Stimulated activated naive CD8-positive, alpha-beta T cell treated with anti-CD3 and anti-CD28 coated beads, Interleukin-15, Interleukin-2, amounts not matched to agents 100 ng/mL and 50 ng/mL, for 24 hours (primary cell): Measurements from ENCODE around the gene ABCA13.

Experiments used
- H3K27ac Mint-ChIP-seq: one replicate; pipeline ENCODE4 v1.8.0; 2021; ENCODE audit warnings: mild to moderate bottlenecking, mixed read lengths
- H3K27me3 Mint-ChIP-seq: one replicate; pipeline ENCODE4 v1.8.0; 2021; ENCODE audit warnings: mixed read lengths
- H3K36me3 Mint-ChIP-seq: one replicate; pipeline ENCODE4 v1.8.0; 2021; ENCODE audit warnings: low read depth, mixed read lengths
- H3K4me1 Mint-ChIP-seq: one replicate; pipeline ENCODE4 v1.8.0; 2021; ENCODE audit warnings: low read depth, mixed read lengths
- H3K4me3 Mint-ChIP-seq: one replicate; pipeline ENCODE4 v1.8.0; 2021; ENCODE audit warnings: mild to moderate bottlenecking, mixed read lengths
- H3K9me3 Mint-ChIP-seq: one replicate; pipeline ENCODE4 v1.8.0; 2021; ENCODE audit warnings: mixed read lengths

ABCA13 gene

GRCh38 chr7:48424731-48425130, 253.5 kb downstream of the ABCA13 start:
- Mint-ChIP-seq H3K4me3 (no peak overlapping the region), H3K27me3 (no peaks in the 10 kb centered on the region), H3K4me1 (no peaks in the 10 kb centered on the region), H3K27ac (no peak overlapping the region), H3K9me3 (no peaks in the 10 kb centered on the region), H3K36me3 (no peaks in the 10 kb centered on the region)

GRCh38 chr7:48426331-48426965, 255.2 kb downstream of the ABCA13 start:
- Mint-ChIP-seq H3K4me1 (no peaks in the 10 kb centered on the region), H3K9me3 (no peaks in the 10 kb centered on the region), H3K4me3 (no peak overlapping the region), H3K27me3 (no peaks in the 10 kb centered on the region), H3K27ac (no peak overlapping the region), H3K36me3 (no peaks in the 10 kb centered on the region)

- no peaks in the 10 kb centered on the region for H3K27me3 Mint-ChIP-seq
- no peak overlapping the region for H3K4me3 Mint-ChIP-seq
- H3K4me1 Mint-ChIP-seq: no peaks in the 10 kb centered on the region
- H3K36me3 Mint-ChIP-seq: no peaks in the 10 kb centered on the region
- no peaks in the 10 kb centered on the region for H3K9me3 Mint-ChIP-seq
- no peak overlapping the region for H3K27ac Mint-ChIP-seq
Measured at GRCh38 chr7:48426966-48427555, 255.8 kb downstream of the ABCA13 start.

- Mint-ChIP-seq H3K4me3 (no peak overlapping the region), H3K27ac (no peak overlapping the region), H3K4me1 (no peaks in the 10 kb centered on the region), H3K9me3 (no peaks in the 10 kb centered on the region), H3K27me3 (no peaks in the 10 kb centered on the region), H3K36me3 (no peaks in the 10 kb centered on the region)
Measured at GRCh38 chr7:48427671-48428070, 256.4 kb downstream of the ABCA13 start.

- H3K4me3 Mint-ChIP-seq: no peak overlapping the region
- no peaks in the 10 kb centered on the region for H3K4me1 Mint-ChIP-seq
- H3K27me3 Mint-ChIP-seq: no peaks in the 10 kb centered on the region
- no peaks in the 10 kb centered on the region for H3K36me3 Mint-ChIP-seq
- no peak overlapping the region for H3K27ac Mint-ChIP-seq
- no peaks in the 10 kb centered on the region for H3K9me3 Mint-ChIP-seq
Measured at GRCh38 chr7:48428091-48428684, 256.9 kb downstream of the ABCA13 start.

- no peaks in the 10 kb centered on the region for H3K9me3 Mint-ChIP-seq
- no peaks in the 10 kb centered on the region for H3K4me1 Mint-ChIP-seq
- no peak overlapping the region for H3K27ac Mint-ChIP-seq
- H3K27me3 Mint-ChIP-seq: no peaks in the 10 kb centered on the region
- H3K4me3 Mint-ChIP-seq: no peak overlapping the region
- no peaks in the 10 kb centered on the region for H3K36me3 Mint-ChIP-seq
Measured at GRCh38 chr7:48429117-48429516, 257.9 kb downstream of the ABCA13 start.

- H3K4me3 Mint-ChIP-seq: no peak overlapping the region
- H3K4me1 Mint-ChIP-seq: no peaks in the 10 kb centered on the region
- no peaks in the 10 kb centered on the region for H3K27me3 Mint-ChIP-seq
- no peak overlapping the region for H3K27ac Mint-ChIP-seq
- peaks cover 7% of the 10 kb centered on the region for H3K9me3 Mint-ChIP-seq
- no peaks in the 10 kb centered on the region for H3K36me3 Mint-ChIP-seq
Measured at GRCh38 chr7:48438206-48438605, 266.9 kb downstream of the ABCA13 start.

GRCh38 chr7:48441848-48442492, 270.7 kb downstream of the ABCA13 start:
- Mint-ChIP-seq H3K27ac (no peak overlapping the region), H3K4me3 (no peak overlapping the region), H3K4me1 (peaks cover 4% of the 10 kb centered on the region), H3K36me3 (no peaks in the 10 kb centered on the region), H3K27me3 (no peaks in the 10 kb centered on the region), H3K9me3 (peaks cover 25% of the 10 kb centered on the region)

- H3K27me3 Mint-ChIP-seq: no peaks in the 10 kb centered on the region
- H3K4me3 Mint-ChIP-seq: no peak overlapping the region
- H3K27ac Mint-ChIP-seq: no peak overlapping the region
- H3K36me3 Mint-ChIP-seq: no peaks in the 10 kb centered on the region
- H3K4me1 Mint-ChIP-seq: peaks cover 4% of the 10 kb centered on the region
- peaks cover 25% of the 10 kb centered on the region for H3K9me3 Mint-ChIP-seq
Measured at GRCh38 chr7:48443051-48443450, 271.8 kb downstream of the ABCA13 start.

- Mint-ChIP-seq H3K9me3 (peaks cover 25% of the 10 kb centered on the region), H3K36me3 (no peaks in the 10 kb centered on the region), H3K27me3 (no peaks in the 10 kb centered on the region), H3K4me3 (no peak overlapping the region), H3K4me1 (peaks cover 4% of the 10 kb centered on the region), H3K27ac (no peak overlapping the region)
Measured at GRCh38 chr7:48446721-48447120, 275.5 kb downstream of the ABCA13 start.

GRCh38 chr7:48452218-48452617, 281.0 kb downstream of the ABCA13 start:
- H3K4me1 Mint-ChIP-seq: no peaks in the 10 kb centered on the region
- no peaks in the 10 kb centered on the region for H3K36me3 Mint-ChIP-seq
- H3K27ac Mint-ChIP-seq: no peak overlapping the region
- H3K9me3 Mint-ChIP-seq: no peaks in the 10 kb centered on the region
- H3K27me3 Mint-ChIP-seq: no peaks in the 10 kb centered on the region
- H3K4me3 Mint-ChIP-seq: no peak overlapping the region

GRCh38 chr7:48454750-48455192, 283.5 kb downstream of the ABCA13 start:
- Mint-ChIP-seq H3K9me3 (no peaks in the 10 kb centered on the region), H3K4me3 (no peak overlapping the region)

GRCh38 chr7:48455363-48455762, 284.1 kb downstream of the ABCA13 start:
- H3K27ac Mint-ChIP-seq: no peak overlapping the region
- H3K9me3 Mint-ChIP-seq: no peaks in the 10 kb centered on the region
- no peak overlapping the region for H3K4me3 Mint-ChIP-seq
- H3K27me3 Mint-ChIP-seq: no peaks in the 10 kb centered on the region
- H3K36me3 Mint-ChIP-seq: no peaks in the 10 kb centered on the region
- H3K4me1 Mint-ChIP-seq: no peaks in the 10 kb centered on the region

More at GRCh38 chr7:48454750-48455192, 283.5 kb downstream of the ABCA13 start:
- Mint-ChIP-seq H3K4me1 (no peaks in the 10 kb centered on the region), H3K27ac (no peak overlapping the region), H3K27me3 (no peaks in the 10 kb centered on the region), H3K36me3 (no peaks in the 10 kb centered on the region)

GRCh38 chr7:48458701-48459524, 287.7 kb downstream of the ABCA13 start:
- no peaks in the 10 kb centered on the region for H3K27me3 Mint-ChIP-seq
- no peaks in the 10 kb centered on the region for H3K4me1 Mint-ChIP-seq
- no peak overlapping the region for H3K27ac Mint-ChIP-seq
- no peak overlapping the region for H3K4me3 Mint-ChIP-seq
- no peaks in the 10 kb centered on the region for H3K9me3 Mint-ChIP-seq
- no peaks in the 10 kb centered on the region for H3K36me3 Mint-ChIP-seq

GRCh38 chr7:48466713-48467112, 295.5 kb downstream of the ABCA13 start:
- Mint-ChIP-seq H3K27ac (no peak overlapping the region), H3K4me3 (no peak overlapping the region), H3K36me3 (no peaks in the 10 kb centered on the region), H3K27me3 (no peaks in the 10 kb centered on the region), H3K9me3 (no peaks in the 10 kb centered on the region), H3K4me1 (no peaks in the 10 kb centered on the region)
